Neural crest cell (in vitro differentiated cells): ENCODE data around the gene UNC13A. TPM values are rescaled to one million over a fixed set of nuclear protein-coding genes. Genes with fewer than 3 reads are reported as not detected.

Source experiments
- DNase-seq: peaks from one replicate; pipeline ENCODE4 v3.0.0; 2021; ENCODE audit warnings: low read depth, mixed read lengths, low spot score
- H3K27ac Mint-ChIP-seq: one replicate; pipeline ENCODE4 v1.8.0; 2021; ENCODE audit warnings: mild to moderate bottlenecking, mixed read lengths; ENCODE audit not compliant: unreplicated experiment
- H3K27me3 Mint-ChIP-seq: 2 replicates; pipeline ENCODE4 v1.8.0; 2021; ENCODE audit warnings: low read depth, mild to moderate bottlenecking, mixed read lengths
- H3K36me3 Mint-ChIP-seq: 2 replicates; pipeline ENCODE4 v1.8.0; 2021; ENCODE audit warnings: low read depth, mild to moderate bottlenecking, mixed read lengths
- H3K4me1 Mint-ChIP-seq: 2 replicates; pipeline ENCODE4 v1.8.0; 2021; ENCODE audit warnings: mixed read lengths
- H3K4me3 Mint-ChIP-seq: one replicate; pipeline ENCODE4 v1.8.0; 2021; ENCODE audit warnings: mild to moderate bottlenecking, mixed read lengths
- H3K9me3 Mint-ChIP-seq: 2 replicates; pipeline ENCODE4 v1.8.0; 2021; ENCODE audit warnings: mixed read lengths
- total RNA-seq: library from RNA; stranded (reverse); gene quantifications from 2 replicates; pipeline ENCODE4 v1.2.1, GENCODE V29; 2021
- TF ChIP-seq, protein P1 (sequence below): fragments of 200-600 bp; sonication (generic); conservative IDR thresholded peaks from 2 replicates; pipeline ENCODE4 v1.5.0; 2021; ENCODE audit warnings: antibody characterized with exemption, mild to moderate bottlenecking

UNC13A gene
- total RNA-seq, 1 donor from 2014 or later: 6.4 TPM

DNA sequence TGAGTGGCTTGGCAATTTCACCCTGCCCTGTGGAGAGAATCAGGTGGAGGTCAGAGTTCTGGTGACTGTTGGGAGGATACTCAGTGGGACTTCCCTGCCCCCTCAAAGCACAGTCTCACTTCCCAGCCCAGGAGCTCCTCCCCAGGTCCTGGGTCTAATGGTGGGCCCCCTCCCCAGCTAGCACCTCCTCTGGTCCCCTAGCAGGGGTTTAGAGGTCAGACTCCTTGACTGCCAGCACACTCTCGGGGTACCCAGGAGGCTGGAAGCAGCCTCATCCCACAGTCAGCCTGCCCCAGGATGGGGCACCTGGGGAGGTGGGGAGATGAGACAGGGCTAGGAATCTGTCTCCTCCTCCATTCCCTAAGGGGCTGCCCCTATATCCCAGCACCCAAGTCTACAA is 67.5 kb downstream of the UNC13A start:
- Mint-ChIP-seq H3K4me3 (no peak overlapping the region), H3K36me3 (peaks cover 3% of the 10 kb centered on the region), H3K9me3 (peaks cover 23% of the 10 kb centered on the region), H3K27me3 (no peaks in the 10 kb centered on the region), H3K4me1 (peaks cover 4% of the 10 kb centered on the region), H3K27ac (no peak overlapping the region)
- TF ChIP-seq, protein P1, sequence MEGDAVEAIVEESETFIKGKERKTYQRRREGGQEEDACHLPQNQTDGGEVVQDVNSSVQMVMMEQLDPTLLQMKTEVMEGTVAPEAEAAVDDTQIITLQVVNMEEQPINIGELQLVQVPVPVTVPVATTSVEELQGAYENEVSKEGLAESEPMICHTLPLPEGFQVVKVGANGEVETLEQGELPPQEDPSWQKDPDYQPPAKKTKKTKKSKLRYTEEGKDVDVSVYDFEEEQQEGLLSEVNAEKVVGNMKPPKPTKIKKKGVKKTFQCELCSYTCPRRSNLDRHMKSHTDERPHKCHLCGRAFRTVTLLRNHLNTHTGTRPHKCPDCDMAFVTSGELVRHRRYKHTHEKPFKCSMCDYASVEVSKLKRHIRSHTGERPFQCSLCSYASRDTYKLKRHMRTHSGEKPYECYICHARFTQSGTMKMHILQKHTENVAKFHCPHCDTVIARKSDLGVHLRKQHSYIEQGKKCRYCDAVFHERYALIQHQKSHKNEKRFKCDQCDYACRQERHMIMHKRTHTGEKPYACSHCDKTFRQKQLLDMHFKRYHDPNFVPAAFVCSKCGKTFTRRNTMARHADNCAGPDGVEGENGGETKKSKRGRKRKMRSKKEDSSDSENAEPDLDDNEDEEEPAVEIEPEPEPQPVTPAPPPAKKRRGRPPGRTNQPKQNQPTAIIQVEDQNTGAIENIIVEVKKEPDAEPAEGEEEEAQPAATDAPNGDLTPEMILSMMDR: no peak
- DNase-seq: no peak

DNA sequence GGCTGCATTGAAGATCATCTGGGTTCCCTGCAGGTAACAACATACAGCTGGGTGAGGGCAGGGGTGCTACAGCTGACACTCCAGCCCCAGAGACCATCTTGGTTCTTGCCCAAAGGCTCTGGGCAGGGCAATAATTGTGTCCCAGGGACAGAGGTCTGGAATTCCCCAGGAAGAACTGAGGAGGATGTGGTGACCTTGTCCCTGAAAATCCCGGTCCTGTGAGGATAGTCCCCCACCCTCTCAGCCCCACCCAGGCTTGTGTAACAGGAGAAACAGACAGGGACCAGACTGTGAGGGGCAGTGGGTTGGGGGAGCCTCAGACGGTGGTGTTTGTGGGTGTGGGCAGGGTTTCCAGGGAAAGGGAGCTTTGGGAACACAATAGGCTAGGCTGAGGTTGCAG is 69.2 kb downstream of the UNC13A start:
- Mint-ChIP-seq H3K4me3 (no peak overlapping the region), H3K36me3 (no peaks in the 10 kb centered on the region), H3K27me3 (no peaks in the 10 kb centered on the region), H3K27ac (no peak overlapping the region), H3K4me1 (peaks cover 4% of the 10 kb centered on the region), H3K9me3 (peaks cover 12% of the 10 kb centered on the region)
- TF ChIP-seq, protein P1: no peak
- no peak for DNase-seq

DNA sequence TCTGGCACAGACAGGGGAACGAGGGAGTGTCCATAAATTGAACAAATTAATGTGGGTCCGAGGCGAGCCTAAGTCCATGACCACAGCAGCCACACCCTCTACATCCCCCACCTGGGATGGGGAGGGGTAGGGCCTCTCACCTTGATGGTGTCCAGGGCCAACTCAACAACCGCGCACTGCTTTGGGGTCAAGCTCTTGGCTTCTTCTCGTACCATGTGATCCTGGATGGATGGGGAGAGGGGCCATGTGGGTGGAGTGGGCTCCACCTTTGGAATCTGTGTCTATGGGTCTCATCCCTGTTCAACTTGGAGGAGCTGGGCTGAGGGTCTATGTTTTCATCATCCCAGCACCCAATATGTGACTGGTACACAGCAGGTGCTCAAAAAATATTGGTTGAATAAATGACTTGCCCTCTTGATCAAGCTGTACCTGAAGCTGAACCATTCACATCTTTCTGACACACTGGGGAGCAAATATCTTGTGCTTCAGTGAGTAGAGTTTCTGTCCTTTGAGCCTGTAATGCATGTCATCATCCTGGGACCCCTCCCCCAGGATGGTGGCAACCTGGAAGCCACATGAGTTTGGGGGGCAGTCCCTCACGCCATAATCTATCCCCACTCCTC is 69.8 kb downstream of the UNC13A start:
- peaks cover 4% of the 10 kb centered on the region for H3K4me1 Mint-ChIP-seq
- no peaks in the 10 kb centered on the region for H3K27me3 Mint-ChIP-seq
- TF ChIP-seq, protein P1: no peak
- no peak overlapping the region for H3K27ac Mint-ChIP-seq
- DNase-seq: no peak
- H3K4me3 Mint-ChIP-seq: no peak overlapping the region
- H3K36me3 Mint-ChIP-seq: no peaks in the 10 kb centered on the region
- H3K9me3 Mint-ChIP-seq: peaks cover 12% of the 10 kb centered on the region

DNA sequence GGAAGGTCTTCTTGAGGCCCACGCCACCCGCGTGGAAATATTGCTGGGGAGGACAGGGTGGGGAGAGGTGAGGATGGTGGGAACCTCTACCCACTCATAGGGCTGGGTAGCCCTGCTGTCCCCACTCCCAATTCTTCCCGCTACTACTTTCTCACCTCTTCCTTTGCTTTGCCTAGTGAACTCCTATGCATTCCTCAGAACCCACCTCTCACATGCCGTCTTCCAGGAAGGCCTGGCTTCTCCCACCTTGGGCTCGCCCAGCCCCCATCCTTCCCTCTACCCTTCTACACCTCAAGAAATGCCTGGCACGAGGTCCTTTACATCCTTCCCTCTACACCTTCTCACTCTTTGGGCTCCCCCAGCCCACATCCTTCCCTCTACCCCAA is 70.4 kb downstream of the UNC13A start:
- DNase-seq: no peak
- no peaks in the 10 kb centered on the region for H3K36me3 Mint-ChIP-seq
- no peak overlapping the region for H3K27ac Mint-ChIP-seq
- H3K27me3 Mint-ChIP-seq: no peaks in the 10 kb centered on the region
- peaks cover 4% of the 10 kb centered on the region for H3K4me1 Mint-ChIP-seq
- TF ChIP-seq, protein P1: no peak
- H3K4me3 Mint-ChIP-seq: no peak overlapping the region
- peaks cover 12% of the 10 kb centered on the region for H3K9me3 Mint-ChIP-seq

DNA sequence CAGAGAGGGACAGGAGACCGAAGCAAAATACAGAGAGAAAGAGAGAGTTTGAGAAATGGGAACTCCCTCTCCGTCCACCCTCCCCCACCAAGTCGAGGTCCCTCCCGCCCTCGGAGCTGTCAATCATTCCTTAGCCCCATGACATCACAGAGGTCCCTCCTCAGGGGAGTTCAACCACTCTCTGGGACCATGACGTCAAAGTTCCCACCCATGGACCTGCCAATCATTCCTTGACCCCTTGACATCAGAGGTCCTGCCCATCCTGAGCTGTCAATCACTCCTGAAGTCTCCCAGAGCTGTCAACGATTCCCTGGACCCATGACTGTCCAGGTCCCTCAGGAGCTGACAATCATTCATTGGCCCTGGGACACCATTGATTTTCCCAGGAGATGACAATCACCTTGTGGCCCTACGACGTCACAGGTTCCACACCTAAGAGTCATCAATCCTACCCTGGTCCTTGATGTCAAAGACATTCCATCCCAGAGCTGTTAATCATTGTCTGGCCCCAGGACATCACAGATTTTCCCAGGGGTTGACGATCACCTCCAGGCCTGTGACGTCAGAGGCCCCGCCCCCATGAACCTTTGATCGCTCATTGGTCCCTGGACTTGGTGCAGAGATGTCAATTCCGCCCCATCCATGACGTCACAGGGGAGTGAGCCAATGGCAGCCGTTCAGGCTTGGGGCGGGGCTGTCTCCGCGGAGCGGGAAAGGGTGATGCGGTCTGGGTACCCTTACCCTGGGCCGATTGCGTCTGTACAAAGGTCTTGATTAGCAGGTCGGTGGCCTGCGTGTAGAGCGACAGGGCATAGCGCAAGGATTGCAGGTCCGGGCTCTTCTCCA is 71.0 kb downstream of the UNC13A start:
- H3K4me1 Mint-ChIP-seq: peaks cover 4% of the 10 kb centered on the region
- H3K27ac Mint-ChIP-seq: no peak overlapping the region
- H3K4me3 Mint-ChIP-seq: no peak overlapping the region
- no peaks in the 10 kb centered on the region for H3K36me3 Mint-ChIP-seq
- DNase-seq: no peak
- H3K9me3 Mint-ChIP-seq: peaks cover 12% of the 10 kb centered on the region
- H3K27me3 Mint-ChIP-seq: no peaks in the 10 kb centered on the region
- TF ChIP-seq, protein P1: no peak
